Epithelial cell of prostate (primary cell): ENCODE measurements around the gene GRM4.

Source experiments
- DNase-seq: peaks from one replicate; pipeline ENCODE4 v3.0.0-alpha.2; 2011; ENCODE audit warnings: low read depth, low spot score
- H3K27ac ChIP-seq: fragments of 450-650 bp; 2 replicates; pipeline ENCODE4 v1.5.1; 2017; ENCODE audit warnings: mild to moderate bottlenecking

GRM4 gene

GRCh38 chr6:34113532-34113931, 32.4 kb downstream of the GRM4 start:
- H3K27ac ChIP-seq = no peak overlapping the region
- no peak for DNase-seq

GRCh38 chr6:34112126-34112525, 33.8 kb downstream of the GRM4 start:
- no peak for DNase-seq

GRCh38 chr6:34110610-34111009, 35.3 kb downstream of the GRM4 start:
- H3K27ac ChIP-seq = no peak overlapping the region
- no peak for DNase-seq

More at GRCh38 chr6:34112126-34112525, 33.8 kb downstream of the GRM4 start:
- H3K27ac ChIP-seq = no peak overlapping the region

GRCh38 chr6:34108176-34108575, 37.7 kb downstream of the GRM4 start:
- DNase-seq = no peak

GRCh38 chr6:34106900-34107299, 39.0 kb downstream of the GRM4 start:
- no peak overlapping the region for H3K27ac ChIP-seq
- DNase-seq = no peak

More at GRCh38 chr6:34108176-34108575, 37.7 kb downstream of the GRM4 start:
- no peak overlapping the region for H3K27ac ChIP-seq

- no peak overlapping the region for H3K27ac ChIP-seq
Observed at GRCh38 chr6:34106421-34106820, 39.5 kb downstream of the GRM4 start.

GRCh38 chr6:34104628-34105027, 41.3 kb downstream of the GRM4 start:
- H3K27ac ChIP-seq = no peak overlapping the region
- no peak for DNase-seq

More at GRCh38 chr6:34106421-34106820, 39.5 kb downstream of the GRM4 start:
- DNase-seq = no peak

- H3K27ac ChIP-seq = no peak overlapping the region
- no peak for DNase-seq
Observed at GRCh38 chr6:34104186-34104585, 41.7 kb downstream of the GRM4 start.

GRCh38 chr6:34103321-34103720, 42.6 kb downstream of the GRM4 start:
- H3K27ac ChIP-seq = no peak overlapping the region
- DNase-seq = no peak

- H3K27ac ChIP-seq = no peak overlapping the region
- no peak for DNase-seq
Observed at GRCh38 chr6:34102696-34103095, 43.2 kb downstream of the GRM4 start.

- no peak overlapping the region for H3K27ac ChIP-seq
- DNase-seq = no peak
Observed at GRCh38 chr6:34102099-34102656, 43.7 kb downstream of the GRM4 start.

GRCh38 chr6:34100788-34101187, 45.1 kb downstream of the GRM4 start:
- no peak for DNase-seq

GRCh38 chr6:34099878-34100277, 46.0 kb downstream of the GRM4 start:
- H3K27ac ChIP-seq = no peak overlapping the region
- no peak for DNase-seq

More at GRCh38 chr6:34100788-34101187, 45.1 kb downstream of the GRM4 start:
- H3K27ac ChIP-seq = no peak overlapping the region

GRCh38 chr6:34098045-34098936, 47.6 kb downstream of the GRM4 start:
- no peak for DNase-seq
- no peak overlapping the region for H3K27ac ChIP-seq

GRCh38 chr6:34096814-34097213, 49.1 kb downstream of the GRM4 start:
- H3K27ac ChIP-seq = no peak overlapping the region
- no peak for DNase-seq

- no peak for DNase-seq
- no peak overlapping the region for H3K27ac ChIP-seq
Observed at GRCh38 chr6:34096193-34096592, 49.7 kb downstream of the GRM4 start.

GRCh38 chr6:34095741-34096140, 50.1 kb downstream of the GRM4 start:
- no peak for DNase-seq
- H3K27ac ChIP-seq = no peak overlapping the region

- DNase-seq = no peak
- H3K27ac ChIP-seq = no peak overlapping the region
Observed at GRCh38 chr6:34095136-34095505, 50.8 kb downstream of the GRM4 start.

- H3K27ac ChIP-seq = no peak overlapping the region
- no peak for DNase-seq
Observed at GRCh38 chr6:34094474-34095135, 51.3 kb downstream of the GRM4 start.

- no peak for DNase-seq
- no peak overlapping the region for H3K27ac ChIP-seq
Observed at GRCh38 chr6:34093854-34094430, 51.9 kb downstream of the GRM4 start.

- no peak overlapping the region for H3K27ac ChIP-seq
- DNase-seq = no peak
Observed at GRCh38 chr6:34093206-34093605, 52.7 kb downstream of the GRM4 start.
